Suprapubic skin (tissue), 4 donors: Measurements from ENCODE around the gene NCKAP5. TPM values are rescaled to one million over a fixed set of nuclear protein-coding genes. Genes with fewer than 3 reads are reported as not detected.

ENCODE experiments used
- DNase-seq, 2 donors: peaks; one replicate each; pipeline ENCODE4 v3.0.0-alpha.2; 2019; ENCODE audit warnings: low spot score in 2 of 2
- H3K27ac ChIP-seq: fragments of 200-600 bp; sonication (generic); one replicate; pipeline ENCODE4 v1.5.1; 2019
- H3K27me3 ChIP-seq: fragments of 200-600 bp; sonication (generic); one replicate; pipeline ENCODE4 v1.5.1; 2019
- H3K36me3 ChIP-seq: fragments of 200-600 bp; sonication (generic); one replicate; pipeline ENCODE4 v1.5.1; 2019
- H3K4me1 ChIP-seq: fragments of 200-600 bp; sonication (generic); one replicate; pipeline ENCODE4 v1.5.1; 2019
- H3K4me3 ChIP-seq: fragments of 200-600 bp; sonication (generic); one replicate; pipeline ENCODE4 v1.5.1; 2019; ENCODE audit warnings: mild to moderate bottlenecking
- H3K9me3 ChIP-seq: fragments of 200-600 bp; sonication (generic); one replicate; pipeline ENCODE4 v1.5.1; 2019
- EP300 ChIP-seq: sonication (generic); formaldehyde crosslinking; IDR thresholded peaks from one replicate; pipeline ENCODE4 v1.6.1; 2017; ENCODE audit warnings: antibody characterized with exemption
- POLR2A ChIP-seq, 2 donors: fragments of 450-650 bp; IDR thresholded peaks; one replicate each; pipeline ENCODE4 v1.6.1; 2017; ENCODE audit warnings: antibody characterized with exemption in 2 of 2, mild to moderate bottlenecking in 2 of 2, moderate library complexity in 2 of 2
- POLR2AphosphoS5 ChIP-seq, 3 donors: sonication (generic); formaldehyde crosslinking; IDR thresholded peaks; one replicate each; pipeline ENCODE4 v1.6.1; 2017; ENCODE audit warnings: antibody characterized with exemption in 3 of 3
- WGBS: methylation state at CpG from one replicate; pipeline ENCODE4 v1.1.5; 2018; 5-methylcytosine and 5-hydroxymethylcytosine counted together
- total RNA-seq, 4 donors: library from RNA; depleted of rRNA; stranded (reverse); fragments of >200 nt; gene quantifications; one replicate each; pipeline ENCODE4 v1.1.0, GENCODE V29; 2016
- TF ChIP-seq, protein P1 (sequence below), 2 donors: fragments of 200-600 bp in 1 of 2; fragments of 450-650 bp in 1 of 2; sonication (generic) in 1 of 2; IDR thresholded peaks; one replicate each; pipeline ENCODE4 v1.5.1; 2016 to 2019; ENCODE audit warnings: antibody characterized with exemption in 2 of 2, mild to moderate bottlenecking in 1 of 2, moderate library complexity in 1 of 2

Gene NCKAP5
- total RNA-seq, 4 donors from 2014 or later, result 2.8 to 6.4 (median 4.2) TPM

DNA sequence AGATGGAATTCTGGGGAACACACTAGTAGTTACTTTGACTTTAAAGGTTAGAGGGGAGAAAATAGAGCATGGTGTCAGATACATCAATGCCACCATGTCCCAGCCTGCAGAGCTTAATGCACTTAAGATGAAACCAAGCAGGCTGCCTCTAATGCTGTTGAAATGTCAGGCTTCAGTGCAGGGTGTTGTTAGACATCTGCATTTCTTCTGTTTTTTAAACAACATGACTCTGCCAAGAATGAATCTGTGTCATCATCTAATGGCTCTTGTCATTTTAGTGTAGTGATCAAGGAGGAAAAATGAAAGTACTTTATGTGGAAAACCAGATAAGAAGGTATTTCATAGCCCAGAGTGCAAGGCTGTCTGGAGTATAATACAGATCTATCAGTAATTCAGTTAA, 928.1 kb downstream of the NCKAP5 start:
- no peak for DNase-seq
- Histone ChIP-seq H3K9me3 (no peaks in the 10 kb centered on the region), H3K36me3 (no peaks in the 10 kb centered on the region), H3K27ac (no peak overlapping the region), H3K27me3 (no peaks in the 10 kb centered on the region), H3K4me1 (no peaks in the 10 kb centered on the region), H3K4me3 (no peak overlapping the region)
- TF ChIP-seq, protein P1, sequence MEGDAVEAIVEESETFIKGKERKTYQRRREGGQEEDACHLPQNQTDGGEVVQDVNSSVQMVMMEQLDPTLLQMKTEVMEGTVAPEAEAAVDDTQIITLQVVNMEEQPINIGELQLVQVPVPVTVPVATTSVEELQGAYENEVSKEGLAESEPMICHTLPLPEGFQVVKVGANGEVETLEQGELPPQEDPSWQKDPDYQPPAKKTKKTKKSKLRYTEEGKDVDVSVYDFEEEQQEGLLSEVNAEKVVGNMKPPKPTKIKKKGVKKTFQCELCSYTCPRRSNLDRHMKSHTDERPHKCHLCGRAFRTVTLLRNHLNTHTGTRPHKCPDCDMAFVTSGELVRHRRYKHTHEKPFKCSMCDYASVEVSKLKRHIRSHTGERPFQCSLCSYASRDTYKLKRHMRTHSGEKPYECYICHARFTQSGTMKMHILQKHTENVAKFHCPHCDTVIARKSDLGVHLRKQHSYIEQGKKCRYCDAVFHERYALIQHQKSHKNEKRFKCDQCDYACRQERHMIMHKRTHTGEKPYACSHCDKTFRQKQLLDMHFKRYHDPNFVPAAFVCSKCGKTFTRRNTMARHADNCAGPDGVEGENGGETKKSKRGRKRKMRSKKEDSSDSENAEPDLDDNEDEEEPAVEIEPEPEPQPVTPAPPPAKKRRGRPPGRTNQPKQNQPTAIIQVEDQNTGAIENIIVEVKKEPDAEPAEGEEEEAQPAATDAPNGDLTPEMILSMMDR (IDR thresholded peaks at IDR 0.05), result no peak
- TF ChIP-seq POLR2AphosphoS5 (IDR thresholded peaks at IDR 0.05) (no peak), POLR2A (IDR thresholded peaks at IDR 0.05) (no peak), EP300 (no peak)

DNA sequence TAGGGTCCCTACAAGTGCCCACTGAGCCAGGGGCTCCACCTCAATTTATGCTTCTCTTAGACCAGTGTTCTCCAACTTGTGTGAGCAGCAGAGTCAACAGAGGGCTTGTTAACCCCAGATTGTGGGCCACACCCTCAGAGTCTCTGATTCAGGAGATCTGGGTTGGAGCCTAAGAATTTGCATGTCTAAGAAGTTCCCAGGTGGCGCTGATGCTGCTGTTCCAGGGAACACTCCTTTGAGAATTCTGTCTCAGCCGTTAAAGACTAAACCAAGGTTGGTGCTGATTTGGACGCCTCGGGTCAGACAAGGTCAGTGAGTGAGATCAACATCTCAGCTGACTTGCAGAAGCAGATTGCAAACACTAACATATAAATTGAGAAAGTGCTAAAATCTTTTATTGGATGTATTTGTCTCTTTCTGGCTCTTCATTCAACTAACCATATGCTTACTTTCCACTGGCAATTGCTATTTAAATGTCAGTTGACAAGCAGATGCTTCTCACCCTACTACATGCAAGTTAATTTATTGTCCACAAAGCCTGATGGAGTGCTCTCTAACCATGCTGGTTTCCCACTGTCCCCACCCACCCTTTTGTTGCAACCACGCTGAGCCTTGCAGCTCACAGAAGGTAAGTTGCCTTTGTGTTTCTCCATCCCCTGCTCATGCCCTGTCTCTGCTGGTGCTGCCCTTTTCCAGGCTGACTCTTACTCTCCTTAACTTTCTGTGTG, 929.8 kb downstream of the NCKAP5 start:
- H3K9me3 ChIP-seq, result no peaks in the 10 kb centered on the region
- no peak for DNase-seq
- no peaks in the 10 kb centered on the region for H3K36me3 ChIP-seq
- no peak overlapping the region for H3K27ac ChIP-seq
- no peak overlapping the region for H3K4me3 ChIP-seq
- 61% methylated on average over 5 of the region's 5 CpGs for WGBS
- no peaks in the 10 kb centered on the region for H3K27me3 ChIP-seq
- TF ChIP-seq POLR2AphosphoS5 (IDR thresholded peaks at IDR 0.05), result no peak
- TF ChIP-seq EP300, result no peak
- TF ChIP-seq POLR2A (IDR thresholded peaks at IDR 0.05), result no peak
- TF ChIP-seq, protein P1 (IDR thresholded peaks at IDR 0.05), result no peak
- no peaks in the 10 kb centered on the region for H3K4me1 ChIP-seq

DNA sequence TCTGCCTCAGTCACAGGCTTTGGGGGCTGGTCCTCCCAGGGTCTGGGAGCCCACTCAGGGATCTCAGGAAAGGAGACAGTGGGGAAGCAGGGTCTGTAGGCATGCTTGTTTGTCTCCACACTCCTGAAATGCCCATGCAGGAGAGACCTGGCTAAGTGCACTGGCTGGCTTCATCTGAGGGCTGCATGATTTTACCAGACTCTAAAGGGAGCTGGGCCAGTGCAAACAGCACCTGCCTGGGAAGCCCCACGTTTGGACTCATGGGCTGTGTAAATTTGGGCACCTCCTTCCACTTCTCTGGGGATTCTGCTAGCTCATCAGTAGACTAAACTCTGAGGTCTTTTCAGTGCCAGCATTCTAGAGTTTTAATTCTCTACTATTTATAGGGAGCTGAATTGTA, 931.9 kb downstream of the NCKAP5 start:
- no peak for DNase-seq
- Histone ChIP-seq H3K27me3 (no peaks in the 10 kb centered on the region), H3K9me3 (no peaks in the 10 kb centered on the region), H3K27ac (no peak overlapping the region), H3K4me1 (peaks cover 11% of the 10 kb centered on the region), H3K36me3 (no peaks in the 10 kb centered on the region), H3K4me3 (no peak overlapping the region)
- 17% methylated on average over 1 of the region's 1 CpG for WGBS
- TF ChIP-seq, protein P1 (IDR thresholded peaks at IDR 0.05), result no peak
- no peak for TF ChIP-seq EP300

DNA sequence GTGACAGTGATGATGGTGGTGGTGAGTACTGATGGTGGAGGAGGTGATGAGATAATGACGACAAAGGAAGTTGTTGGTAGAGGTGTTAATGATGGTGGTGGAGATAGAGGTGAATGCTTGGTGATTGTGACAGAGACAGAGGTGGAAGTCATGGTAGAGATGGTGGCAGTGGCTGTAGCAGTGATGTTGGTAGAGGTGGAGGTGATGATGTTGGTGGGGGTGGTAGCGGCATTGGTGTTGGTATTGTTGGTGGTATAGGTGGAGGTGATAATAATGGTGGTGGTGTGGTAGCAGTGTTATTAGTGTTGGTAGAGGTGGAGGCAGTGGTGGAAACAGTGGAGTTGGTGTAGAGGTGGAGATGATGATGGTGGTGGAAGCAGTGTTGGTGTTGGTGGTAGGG, 934.6 kb downstream of the NCKAP5 start:
- DNase-seq, result no peak
- WGBS, result 88% methylated on average over 2 of the region's 2 CpGs
- H3K4me3 ChIP-seq, result no peak overlapping the region
- H3K36me3 ChIP-seq, result no peaks in the 10 kb centered on the region
- H3K9me3 ChIP-seq, result no peaks in the 10 kb centered on the region
- TF ChIP-seq EP300, result no peak
- no peak for TF ChIP-seq POLR2AphosphoS5 (IDR thresholded peaks at IDR 0.05)
- H3K27me3 ChIP-seq, result no peaks in the 10 kb centered on the region
- peaks cover 13% of the 10 kb centered on the region for H3K4me1 ChIP-seq
- no peak overlapping the region for H3K27ac ChIP-seq

DNA sequence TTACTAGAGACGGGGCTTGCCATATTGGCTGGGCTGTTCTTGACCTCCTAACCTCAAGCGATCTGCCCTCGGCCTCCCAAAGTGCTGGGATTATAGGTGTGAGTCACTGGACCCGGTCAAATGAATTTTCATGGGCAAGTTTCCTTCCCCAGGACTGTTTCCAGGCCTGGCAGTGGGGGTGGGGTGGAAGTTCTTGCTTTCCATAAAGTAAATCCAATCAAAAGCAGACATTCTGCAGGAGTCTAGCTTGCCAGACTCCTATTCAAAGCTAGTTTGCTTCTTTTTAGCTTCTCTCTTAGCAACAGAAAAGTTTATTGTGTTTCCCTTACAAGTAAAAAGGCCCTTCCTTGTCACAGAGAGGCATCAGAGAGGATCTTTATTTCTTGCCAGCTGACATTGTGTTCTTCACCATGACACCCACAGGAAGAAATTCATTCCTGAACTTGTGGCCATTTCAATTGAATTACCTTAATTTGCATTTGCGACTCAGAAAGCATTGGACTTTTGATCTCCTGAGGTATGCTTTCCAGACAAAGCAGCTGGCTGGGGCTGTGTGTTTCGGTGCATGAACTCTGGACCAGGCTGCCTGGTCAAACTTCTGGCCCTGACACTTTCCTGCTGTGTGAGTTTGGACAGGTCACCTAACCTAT, 936.1 kb downstream of the NCKAP5 start:
- Histone ChIP-seq H3K27ac (no peak overlapping the region), H3K9me3 (no peaks in the 10 kb centered on the region), H3K27me3 (no peaks in the 10 kb centered on the region), H3K4me1 (peaks cover 13% of the 10 kb centered on the region), H3K36me3 (no peaks in the 10 kb centered on the region), H3K4me3 (no peak overlapping the region)
- 42% methylated on average over 6 of the region's 6 CpGs for WGBS
- DNase-seq, result no peak
- TF ChIP-seq EP300, result no peak
- TF ChIP-seq, protein P1 (IDR thresholded peaks at IDR 0.05), result no peak
- no peak for TF ChIP-seq POLR2A (IDR thresholded peaks at IDR 0.05)
- TF ChIP-seq POLR2AphosphoS5 (IDR thresholded peaks at IDR 0.05), result no peak
